RCC 7860 (cell line): ENCODE data around the gene PKP3.
A peak's percentile ranks its signal among the peaks of the same experiment; 100 is the strongest.

Experiments
- DNase-seq: peaks from one replicate; pipeline ENCODE4 v3.0.0-alpha.2; 2015; ENCODE audit warnings: low spot score
- FAIRE-seq: peaks from 2 replicates; lab custom pipeline; 2012; peaks lifted over from hg19 to GRCh38; lab: Jason Lieb, UNC

The PKP3 gene

GRCh38 chr11:441043-441417 lies 47.0 kb downstream of the PKP3 start:
- FAIRE-seq (no peak), DNase-seq (no peak)

GRCh38 chr11:441418-442274 lies 47.6 kb downstream of the PKP3 start, which contains the start of gene ANO9:
Gene ANO9 (minus strand): TSS chr11:442011. CDS start chr11:441926, 85 bp downstream.
- DNase-seq (no peak), FAIRE-seq (no peak)

GRCh38 chr11:442611-443081 lies 48.6 kb downstream of the PKP3 start:
- FAIRE-seq (no peak), DNase-seq (no peak)

GRCh38 chr11:443542-444199 lies 49.7 kb downstream of the PKP3 start:
- FAIRE-seq (no peak), DNase-seq (no peak)

GRCh38 chr11:444396-445144 lies 50.6 kb downstream of the PKP3 start:
- FAIRE-seq (no peak), DNase-seq (no peak)

GRCh38 chr11:445765-446588 lies 52.0 kb downstream of the PKP3 start:
- FAIRE-seq (no peak), DNase-seq (no peak)

- no peak for DNase-seq
- no peak for FAIRE-seq
These were observed 52.9 kb downstream of the PKP3 start for GRCh38 chr11:446891-447290.

- FAIRE-seq, result no peak
These were observed 54.1 kb downstream of the PKP3 start for GRCh38 chr11:447923-448731.

GRCh38 chr11:449889-450808 lies 56.1 kb downstream of the PKP3 start, which contains the start of gene PTDSS2:
Gene PTDSS2 (plus strand): TSS chr11:450279. CDS start chr11:450456, 177 bp downstream.
- DNase-seq, result peak; percentile 83
- no peak for FAIRE-seq

More at GRCh38 chr11:447923-448731, 54.1 kb downstream of the PKP3 start:
- DNase-seq, result peak; percentile 77

- FAIRE-seq, result no peak
- DNase-seq, result peak; percentile 45
These were observed 56.9 kb downstream of the PKP3 start for GRCh38 chr11:450809-451451.

- FAIRE-seq (no peak), DNase-seq (no peak)
These were observed 57.7 kb downstream of the PKP3 start for GRCh38 chr11:451738-452137.

- FAIRE-seq (no peak), DNase-seq (no peak)
These were observed 58.3 kb downstream of the PKP3 start for GRCh38 chr11:452203-452744.

GRCh38 chr11:452916-453527 lies 59.0 kb downstream of the PKP3 start:
- no peak for DNase-seq
- no peak for FAIRE-seq

- no peak for DNase-seq
- no peak for FAIRE-seq
These were observed 59.6 kb downstream of the PKP3 start for GRCh38 chr11:453564-453963.

GRCh38 chr11:454043-454442 lies 60.0 kb downstream of the PKP3 start:
- no peak for DNase-seq
- no peak for FAIRE-seq
